Measurements from ENCODE around the gene CTIF. TPM values are rescaled to one million over a fixed set of nuclear protein-coding genes. Genes with fewer than 3 reads are reported as not detected.

Gene CTIF
- polyA plus RNA-seq, 1 of the 3 experiments (the other 2 are of a cell fraction), result 47.2 TPM

- Histone ChIP-seq H3K79me2 (ENCODE audit: insufficient read depth) (no peaks in the 10 kb centered on the region), H4K20me1 (ENCODE audit: insufficient read depth) (no peaks in the 10 kb centered on the region), H3K4me1 (ENCODE audit: control insufficient read depth in 1 of 2, insufficient read depth in 2 of 2, low read depth in 1 of 2, low read length in 1 of 2) (peaks cover 6% of the 10 kb centered on the region in 2 experiments; a peak in 2 of 4 replicates), H3K9me3 (no peaks in the 10 kb centered on the region), H3K27me3 (ENCODE audit: insufficient read depth) (no peaks in the 10 kb centered on the region), H3K4me2 (no peak overlapping the region), H3K4me3 (ENCODE audit: low read depth in 2 of 2, low read length in 1 of 2) (no peak overlapping the region), H3K36me3 (replicated peaks in 1 of 2; ENCODE audit: control insufficient read depth in 1 of 2, insufficient read depth in 2 of 2, low read length in 1 of 2) (no peaks in the 10 kb centered on the region), H3K27ac (ENCODE audit: low read depth in 2 of 2, low read length in 1 of 2) (no peak overlapping the region), H3F3A (replicated peaks; ENCODE audit: insufficient read depth) (peaks cover 6% of the 10 kb centered on the region), H3K9ac (no peak overlapping the region), H3K9me2 (no peaks in the 10 kb centered on the region), H2AFZ (ENCODE audit: low read depth) (0 out of 2 replicates have a peak overlapping the region, but pooled peaks have one; percentile 48)
- POLR2A ChIA-PET, result no interaction called here
- WGBS (ENCODE audit: low lambda C conversion rate), result 91% methylated on average over 6 of the region's 6 CpGs
- CTCF ChIA-PET, result no interaction called here
- TF ChIP-seq PBX3 (IDR thresholded peaks at IDR 0.05) (no peak), FOXM1 (IDR thresholded peaks at IDR 0.05; ENCODE audit: low read depth) (no peak), ZBTB33 (IDR thresholded peaks at IDR 0.05; ENCODE audit: borderline replicate concordance, low read depth) (no peak), NFIC (IDR thresholded peaks at IDR 0.05; ENCODE audit: borderline replicate concordance) (no peak), GABPA (IDR thresholded peaks at IDR 0.05; ENCODE audit: low read depth) (no peak), ELF1 (IDR thresholded peaks at IDR 0.05) (no peak), SIN3A (IDR thresholded peaks at IDR 0.05; ENCODE audit: borderline replicate concordance, low read depth, low read length) (no peak), IRF3 (IDR thresholded peaks at IDR 0.05; ENCODE audit: low read depth, low read length) (no peak), TEAD4 (IDR thresholded peaks at IDR 0.05; ENCODE audit: borderline replicate concordance, insufficient read depth) (no peak), CTCF (IDR thresholded peaks at IDR 0.05) (no peak), TAF1 (IDR thresholded peaks at IDR 0.05; ENCODE audit: borderline replicate concordance, low read depth, low read length) (no peak)
- no peak for DNase-seq
Observed at GRCh38 chr18:48533340-48534070, 5.3 kb upstream of the CTIF start.

All from SK-N-SH (cell line).